ELF-1 (cell line): ENCODE measurements around the gene MAGEA6.
"Not testable (repeated sequence)": the region's sequence is repeated elsewhere in the genome, so short reads cannot be mapped to it uniquely, and the experiment has no call there.

ENCODE experiments used
- DNase-seq: peaks from one replicate; pipeline ENCODE4 v3.0.0-alpha.2; 2016; ENCODE audit warnings: low read depth, low spot score

Gene MAGEA6

GRCh38 chrX:152734143-152734858 is 35.2 kb downstream of the MAGEA6 start:
- not testable (repeated sequence) for DNase-seq

GRCh38 chrX:152733261-152733975 is 36.1 kb downstream of the MAGEA6 start, which contains the start of the genes CSAG1 and MAGEA12:
CSAG1 (minus strand) TSS chrX:152733721; CDS start chrX:152732460, 1,261 bp downstream.
MAGEA12 (plus strand) TSS chrX:152733757; CDS start chrX:152736162, 2,405 bp downstream.
- no peak for DNase-seq

GRCh38 chrX:152725409-152725808 is 44.1 kb downstream of the MAGEA6 start:
- peak; percentile 28 for DNase-seq
